ENCODE measurements around the gene TRERF1.

TRERF1 gene

GRCh38 chr6:42369568-42369967 is 82.2 kb downstream of the TRERF1 start:
- peaks cover 0 to 8% of the 10 kb centered on the region in 2 experiments for H3K36me3 ChIP-seq (ENCODE audit: control insufficient read depth in 1 of 2, insufficient read depth in 2 of 2, low read depth in 1 of 2, low read length in 2 of 2)
- H3K14ac ChIP-seq (ENCODE audit: low read length in 2 of 2) = no peak overlapping the region
- no peak overlapping the region for H3K4me3 ChIP-seq (ENCODE audit: insufficient read depth in 1 of 2, low read depth in 1 of 2, low read length in 2 of 2)
- 97% methylated on average over 2 of the region's 2 CpGs for WGBS
- no peak overlapping the region for H3K23ac ChIP-seq (ENCODE audit: low read length in 2 of 2)
- H4K91ac ChIP-seq (ENCODE audit: low read length) = no peak overlapping the region
- no peak overlapping the region for H3K9ac ChIP-seq (ENCODE audit: low read length)
- H3K4ac ChIP-seq (ENCODE audit: low read depth in 1 of 2, low read length in 2 of 2) = no peak overlapping the region
- H2BK15ac ChIP-seq (ENCODE audit: low read depth, poor library complexity, severe bottlenecking) = no peak overlapping the region
- H3K4me2 ChIP-seq (ENCODE audit: low read length, poor library complexity, severe bottlenecking) = no peak overlapping the region
- H2AFZ ChIP-seq (ENCODE audit: low read depth, low read length) = no peak overlapping the region
- no peak overlapping the region for H3K27ac ChIP-seq (ENCODE audit: low read length, poor library complexity, severe bottlenecking)
- H2BK120ac ChIP-seq (ENCODE audit: low read depth, low read length) = no peak overlapping the region
- H3K27me3 ChIP-seq (ENCODE audit: control insufficient read depth in 1 of 2, insufficient read depth in 1 of 2, low read length in 2 of 2) = no peaks in the 10 kb centered on the region
- H3K9me3 ChIP-seq (ENCODE audit: control insufficient read depth, low read length) = no peaks in the 10 kb centered on the region
- no peak overlapping the region for H3K18ac ChIP-seq (ENCODE audit: low read depth in 1 of 2, low read length in 2 of 2)
- peaks cover 53% of the 10 kb centered on the region for H3K79me1 ChIP-seq (replicated peaks; ENCODE audit: low read length, poor library complexity, severe bottlenecking)
- no peak for DNase-seq
- H2BK12ac ChIP-seq (ENCODE audit: low read length in 2 of 2) = no peak overlapping the region
- peaks cover 8% of the 10 kb centered on the region for H3K4me1 ChIP-seq (ENCODE audit: control insufficient read depth, insufficient read depth, low read depth, low read length)
- H2AK5ac ChIP-seq (ENCODE audit: low read length, severe bottlenecking) = no peak overlapping the region
- no peak overlapping the region for H4K8ac ChIP-seq (ENCODE audit: low read length)
- H2BK5ac ChIP-seq (ENCODE audit: low read depth, low read length, poor library complexity, severe bottlenecking) = no peak overlapping the region

- H2BK120ac ChIP-seq (ENCODE audit: low read depth, low read length) = no peak overlapping the region
- H2BK5ac ChIP-seq (ENCODE audit: low read depth, low read length, poor library complexity, severe bottlenecking) = no peak overlapping the region
- peaks cover 2 to 3% of the 10 kb centered on the region in 2 experiments for H3K36me3 ChIP-seq (ENCODE audit: control insufficient read depth in 1 of 2, insufficient read depth in 2 of 2, low read depth in 1 of 2, low read length in 2 of 2)
- no peaks in the 10 kb centered on the region for H3K27me3 ChIP-seq (ENCODE audit: control insufficient read depth in 1 of 2, insufficient read depth in 1 of 2, low read length in 2 of 2)
- H2AK5ac ChIP-seq (ENCODE audit: low read length, severe bottlenecking) = no peak overlapping the region
- no peak overlapping the region for H2AFZ ChIP-seq (ENCODE audit: low read depth, low read length)
- H3K79me1 ChIP-seq (replicated peaks; ENCODE audit: low read length, poor library complexity, severe bottlenecking) = peaks cover 56% of the 10 kb centered on the region
- no peak for DNase-seq
- H3K4me3 ChIP-seq (ENCODE audit: insufficient read depth in 1 of 2, low read depth in 1 of 2, low read length in 2 of 2) = no peak overlapping the region
- peak overlapping the region; percentile 57 for H4K8ac ChIP-seq (ENCODE audit: low read length)
- no peak overlapping the region for H3K27ac ChIP-seq (ENCODE audit: low read length, poor library complexity, severe bottlenecking)
- H3K23ac ChIP-seq (ENCODE audit: low read length in 2 of 2) = no peak overlapping the region
- H2BK12ac ChIP-seq (ENCODE audit: low read length in 2 of 2) = no peak overlapping the region
- peaks cover 8% of the 10 kb centered on the region for H3K4me1 ChIP-seq (ENCODE audit: control insufficient read depth, insufficient read depth, low read depth, low read length)
- H3K4ac ChIP-seq (ENCODE audit: low read depth in 1 of 2, low read length in 2 of 2) = peak overlapping the region in 1 of 2 experiments; percentile 13
- WGBS = 87% methylated on average over 7 of the region's 7 CpGs
- H3K9me3 ChIP-seq (ENCODE audit: control insufficient read depth, low read length) = no peaks in the 10 kb centered on the region
- H2BK15ac ChIP-seq (ENCODE audit: low read depth, poor library complexity, severe bottlenecking) = no peak overlapping the region
- no peak overlapping the region for H3K14ac ChIP-seq (ENCODE audit: low read length in 2 of 2)
- no peak overlapping the region for H3K18ac ChIP-seq (ENCODE audit: low read depth in 1 of 2, low read length in 2 of 2)
- H3K4me2 ChIP-seq (ENCODE audit: low read length, poor library complexity, severe bottlenecking) = no peak overlapping the region
- H3K9ac ChIP-seq (ENCODE audit: low read length) = no peak overlapping the region
- no peak overlapping the region for H4K91ac ChIP-seq (ENCODE audit: low read length)
These were observed 83.5 kb downstream of the TRERF1 start for GRCh38 chr6:42368181-42368580.

GRCh38 chr6:42367353-42368011 is 84.2 kb downstream of the TRERF1 start:
- H4K91ac ChIP-seq (ENCODE audit: low read length) = peak overlapping the region; percentile 70
- no peak overlapping the region for H3K9ac ChIP-seq (ENCODE audit: low read length)
- no peaks in the 10 kb centered on the region for H3K9me3 ChIP-seq (ENCODE audit: control insufficient read depth, low read length)
- no peak overlapping the region for H3K27ac ChIP-seq (ENCODE audit: low read length, poor library complexity, severe bottlenecking)
- H2BK15ac ChIP-seq (ENCODE audit: low read depth, poor library complexity, severe bottlenecking) = no peak overlapping the region
- peak overlapping the region; percentile 35 for H4K8ac ChIP-seq (ENCODE audit: low read length)
- H2BK120ac ChIP-seq (ENCODE audit: low read depth, low read length) = no peak overlapping the region
- no peak overlapping the region for H2AFZ ChIP-seq (ENCODE audit: low read depth, low read length)
- peak overlapping the region in 1 of 2 experiments; percentile 13 for H3K4ac ChIP-seq (ENCODE audit: low read depth in 1 of 2, low read length in 2 of 2)
- no peak overlapping the region for H3K23ac ChIP-seq (ENCODE audit: low read length in 2 of 2)
- peak overlapping the region; percentile 47 to 68 for H3K18ac ChIP-seq (ENCODE audit: low read depth in 1 of 2, low read length in 2 of 2)
- peaks cover 3 to 6% of the 10 kb centered on the region in 2 experiments for H3K36me3 ChIP-seq (ENCODE audit: control insufficient read depth in 1 of 2, insufficient read depth in 2 of 2, low read depth in 1 of 2, low read length in 2 of 2)
- no peak overlapping the region for H2BK5ac ChIP-seq (ENCODE audit: low read depth, low read length, poor library complexity, severe bottlenecking)
- 69% methylated on average over 14 of the region's 14 CpGs for WGBS
- H3K27me3 ChIP-seq (ENCODE audit: control insufficient read depth in 1 of 2, insufficient read depth in 1 of 2, low read length in 2 of 2) = no peaks in the 10 kb centered on the region
- peaks cover 57% of the 10 kb centered on the region for H3K79me1 ChIP-seq (replicated peaks; ENCODE audit: low read length, poor library complexity, severe bottlenecking)
- no peak overlapping the region for H3K4me2 ChIP-seq (ENCODE audit: low read length, poor library complexity, severe bottlenecking)
- no peak overlapping the region for H3K4me3 ChIP-seq (ENCODE audit: insufficient read depth in 1 of 2, low read depth in 1 of 2, low read length in 2 of 2)
- no peak overlapping the region for H2AK5ac ChIP-seq (ENCODE audit: low read length, severe bottlenecking)
- H3K4me1 ChIP-seq (ENCODE audit: control insufficient read depth, insufficient read depth, low read depth, low read length) = peaks cover 8% of the 10 kb centered on the region
- H3K14ac ChIP-seq (ENCODE audit: low read length in 2 of 2) = peak overlapping the region in 1 of 2 experiments; percentile 9
- H2BK12ac ChIP-seq (ENCODE audit: low read length in 2 of 2) = no peak overlapping the region
- DNase-seq = peak; percentile 81

- H2BK5ac ChIP-seq (ENCODE audit: low read depth, low read length, poor library complexity, severe bottlenecking) = no peak overlapping the region
- H4K8ac ChIP-seq (ENCODE audit: low read length) = no peak overlapping the region
- no peak overlapping the region for H2AK5ac ChIP-seq (ENCODE audit: low read length, severe bottlenecking)
- H3K79me1 ChIP-seq (replicated peaks; ENCODE audit: low read length, poor library complexity, severe bottlenecking) = peaks cover 57% of the 10 kb centered on the region
- no peak overlapping the region for H3K9ac ChIP-seq (ENCODE audit: low read length)
- H3K9me3 ChIP-seq (ENCODE audit: control insufficient read depth, low read length) = no peaks in the 10 kb centered on the region
- no peak overlapping the region for H3K4me3 ChIP-seq (ENCODE audit: insufficient read depth in 1 of 2, low read depth in 1 of 2, low read length in 2 of 2)
- peaks cover 5 to 11% of the 10 kb centered on the region in 2 experiments for H3K36me3 ChIP-seq (ENCODE audit: control insufficient read depth in 1 of 2, insufficient read depth in 2 of 2, low read depth in 1 of 2, low read length in 2 of 2)
- H2BK12ac ChIP-seq (ENCODE audit: low read length in 2 of 2) = no peak overlapping the region
- H3K27me3 ChIP-seq (ENCODE audit: control insufficient read depth in 1 of 2, insufficient read depth in 1 of 2, low read length in 2 of 2) = no peaks in the 10 kb centered on the region
- H4K91ac ChIP-seq (ENCODE audit: low read length) = no peak overlapping the region
- H3K18ac ChIP-seq (ENCODE audit: low read depth in 1 of 2, low read length in 2 of 2) = peak overlapping the region; percentile 11 to 47
- H2BK120ac ChIP-seq (ENCODE audit: low read depth, low read length) = no peak overlapping the region
- no peak overlapping the region for H2BK15ac ChIP-seq (ENCODE audit: low read depth, poor library complexity, severe bottlenecking)
- no peak overlapping the region for H3K4me2 ChIP-seq (ENCODE audit: low read length, poor library complexity, severe bottlenecking)
- 88% methylated on average over 3 of the region's 3 CpGs for WGBS
- no peak overlapping the region for H2AFZ ChIP-seq (ENCODE audit: low read depth, low read length)
- DNase-seq = no peak
- H3K27ac ChIP-seq (ENCODE audit: low read length, poor library complexity, severe bottlenecking) = no peak overlapping the region
- H3K4ac ChIP-seq (ENCODE audit: low read depth in 1 of 2, low read length in 2 of 2) = no peak overlapping the region
- peaks cover 8% of the 10 kb centered on the region for H3K4me1 ChIP-seq (ENCODE audit: control insufficient read depth, insufficient read depth, low read depth, low read length)
- H3K14ac ChIP-seq (ENCODE audit: low read length in 2 of 2) = no peak overlapping the region
- H3K23ac ChIP-seq (ENCODE audit: low read length in 2 of 2) = no peak overlapping the region
These were observed 84.8 kb downstream of the TRERF1 start for GRCh38 chr6:42366999-42367352.

Data from mesenchymal stem cell (in vitro differentiated cells and primary cell).